HAP-1 (cell line): ENCODE measurements around the gene ECPAS.
"Not testable (repeated sequence)": the region's sequence is repeated elsewhere in the genome, so short reads cannot be mapped to it uniquely, and the experiment has no call there.

Experiments used
- DNase-seq, 2 experiments: peaks; one replicate each; pipeline ENCODE4 v3.0.0-alpha.2; 2016 to 2020; ENCODE audit warnings: low spot score in 2 of 2
- H3K27me3 ChIP-seq: fragments of 250-450 bp; sonication (Bioruptor Pico); 2 replicates; pipeline ENCODE4 v1.5.1; 2020; ENCODE audit warnings: low read depth, mild to moderate bottlenecking, moderate library complexity
- H3K36me3 ChIP-seq: fragments of 250-450 bp; sonication (Bioruptor Pico); replicated peaks from 2 replicates; pipeline ENCODE4 v1.5.1; 2020; ENCODE audit warnings: mild to moderate bottlenecking
- H3K4me1 ChIP-seq: fragments of 250-450 bp; sonication (Bioruptor Pico); 2 replicates; pipeline ENCODE4 v1.5.1; 2020; ENCODE audit warnings: mild to moderate bottlenecking
- H3K4me3 ChIP-seq: fragments of 250-450 bp; sonication (Bioruptor Pico); 2 replicates; pipeline ENCODE4 v1.5.1; 2020; ENCODE audit warnings: mild to moderate bottlenecking, moderate library complexity
- H3K9me3 ChIP-seq: fragments of 250-450 bp; sonication (Bioruptor Pico); 2 replicates; pipeline ENCODE4 v1.5.1; 2020; ENCODE audit warnings: mild to moderate bottlenecking, moderate library complexity
- in situ Hi-C: fragments of 300-500 bp; cut with MboI; formaldehyde crosslinking; loops from 3 replicates; pipeline ENCODE4 v1.14.3; 2020; ENCODE audit warnings: low sequenced_read_pairs, inconsistent platforms, mixed read lengths

The ECPAS gene

DNA sequence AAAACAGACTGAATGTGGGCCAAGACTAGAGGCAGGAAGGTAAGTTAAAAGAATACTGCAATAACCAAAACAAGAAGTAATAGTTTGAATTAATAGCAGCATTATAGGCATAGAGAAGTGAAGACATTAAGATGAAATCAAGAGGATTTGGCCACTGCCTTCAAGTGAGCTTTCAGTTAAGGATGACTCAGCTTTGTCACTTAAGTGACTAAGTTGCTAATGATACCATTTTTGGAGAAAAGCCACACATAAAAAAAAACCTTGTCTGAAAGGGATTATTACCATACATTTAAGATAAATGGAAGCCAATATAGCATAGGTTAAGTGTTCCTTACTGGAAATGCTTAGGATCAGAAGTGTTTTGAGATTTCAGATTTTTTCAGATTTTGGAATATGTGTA, 57.0 kb downstream of the ECPAS start:
- H3K4me3 ChIP-seq = no peak overlapping the region
- H3K4me1 ChIP-seq = no peaks in the 10 kb centered on the region
- peaks cover 36% of the 10 kb centered on the region for H3K36me3 ChIP-seq
- H3K27me3 ChIP-seq = no peaks in the 10 kb centered on the region
- no peak for DNase-seq
- no peaks in the 10 kb centered on the region for H3K9me3 ChIP-seq
- in situ Hi-C loops = no loop called here

DNA sequence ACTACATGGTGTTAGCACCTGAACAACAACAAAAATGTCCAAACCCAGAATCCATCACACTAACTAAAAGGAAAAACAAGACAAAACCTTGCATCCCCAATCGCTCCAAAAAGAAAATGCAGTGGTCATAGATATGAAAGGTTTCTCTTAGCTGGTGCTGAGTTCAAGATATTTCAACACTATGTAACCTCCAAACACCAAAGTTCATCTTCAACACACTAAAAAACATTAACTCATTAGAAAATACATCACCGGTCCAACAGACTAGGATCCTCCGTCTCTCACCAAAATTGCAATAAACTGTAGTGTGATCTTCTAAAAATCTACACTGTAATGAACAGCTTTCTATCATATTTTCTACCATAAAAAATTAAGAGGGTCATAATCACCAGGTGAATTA, 60.8 kb downstream of the ECPAS start:
- in situ Hi-C loops = no loop called here
- no peak overlapping the region for H3K4me3 ChIP-seq
- H3K4me1 ChIP-seq = no peaks in the 10 kb centered on the region
- no peak for DNase-seq
- H3K27me3 ChIP-seq = no peaks in the 10 kb centered on the region
- no peaks in the 10 kb centered on the region for H3K9me3 ChIP-seq
- H3K36me3 ChIP-seq = peaks cover 43% of the 10 kb centered on the region

DNA sequence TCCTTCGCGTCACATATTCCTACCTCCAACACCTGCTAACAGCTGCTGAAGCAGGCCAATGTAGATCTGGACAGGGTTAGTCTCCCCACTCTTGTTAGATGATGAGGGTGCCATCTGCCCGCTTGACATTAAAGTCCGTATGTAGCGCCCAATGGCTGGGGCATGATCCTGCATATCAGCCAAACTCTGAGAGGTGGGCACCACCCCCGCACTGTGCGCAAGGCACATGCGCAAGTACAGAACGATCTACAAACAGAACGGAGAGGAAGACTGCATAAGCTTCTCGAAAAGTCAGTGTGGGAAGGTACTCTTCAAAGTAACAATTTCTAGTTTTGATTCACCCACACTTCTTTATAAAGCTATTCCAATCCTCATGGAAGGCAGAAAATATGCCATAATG, 69.8 kb downstream of the ECPAS start:
- Histone ChIP-seq H3K36me3 (peaks cover 50% of the 10 kb centered on the region), H3K9me3 (no peaks in the 10 kb centered on the region), H3K4me1 (no peaks in the 10 kb centered on the region), H3K4me3 (no peak overlapping the region), H3K27me3 (no peaks in the 10 kb centered on the region)
- in situ Hi-C loops = no loop called here
- no peak for DNase-seq

DNA sequence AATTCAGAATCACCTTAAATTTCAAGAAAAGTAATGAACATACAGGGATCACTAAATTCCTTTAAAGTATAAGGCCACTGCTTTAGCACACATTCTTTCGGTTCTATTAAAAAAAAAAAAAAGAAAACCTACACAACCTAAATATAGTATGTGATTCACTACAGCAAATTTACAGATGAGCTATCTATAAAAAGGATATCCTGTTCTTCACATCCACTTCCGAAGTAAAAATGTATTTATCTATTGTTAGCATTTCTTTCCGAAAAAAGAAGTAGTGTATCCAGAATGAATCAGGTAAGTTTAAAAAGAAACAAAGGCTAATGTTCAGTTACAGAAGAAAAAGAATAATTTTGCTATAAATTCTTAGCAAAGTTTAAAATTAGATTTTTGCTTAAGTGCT, 70.2 kb downstream of the ECPAS start:
- DNase-seq = no peak
- H3K27me3 ChIP-seq = no peaks in the 10 kb centered on the region
- H3K36me3 ChIP-seq = peaks cover 50% of the 10 kb centered on the region
- H3K4me3 ChIP-seq = no peak overlapping the region
- no peaks in the 10 kb centered on the region for H3K4me1 ChIP-seq
- in situ Hi-C loops = no loop called here
- no peaks in the 10 kb centered on the region for H3K9me3 ChIP-seq

DNA sequence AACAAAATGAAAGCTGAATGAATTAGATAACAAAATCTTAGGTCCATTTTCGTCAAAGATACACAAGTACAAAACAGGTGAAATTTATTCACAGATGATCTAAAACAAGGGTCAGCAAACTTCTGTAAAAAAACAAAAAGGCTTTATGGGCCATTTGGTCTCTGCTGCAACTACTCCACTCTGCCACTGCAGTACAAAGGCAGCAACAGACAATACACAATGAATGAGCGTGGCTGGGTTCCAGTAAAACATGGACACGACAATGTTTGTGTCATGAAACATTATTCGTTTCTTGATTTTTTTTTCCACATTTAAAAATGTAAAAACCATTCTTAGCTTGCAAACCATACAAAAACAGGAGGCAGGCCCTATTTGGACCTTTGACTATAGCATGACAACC, 71.9 kb downstream of the ECPAS start:
- Histone ChIP-seq H3K4me3 (no peak overlapping the region), H3K9me3 (no peaks in the 10 kb centered on the region), H3K4me1 (no peaks in the 10 kb centered on the region), H3K27me3 (no peaks in the 10 kb centered on the region), H3K36me3 (peaks cover 53% of the 10 kb centered on the region)
- in situ Hi-C loops = no loop called here
- no peak for DNase-seq

DNA sequence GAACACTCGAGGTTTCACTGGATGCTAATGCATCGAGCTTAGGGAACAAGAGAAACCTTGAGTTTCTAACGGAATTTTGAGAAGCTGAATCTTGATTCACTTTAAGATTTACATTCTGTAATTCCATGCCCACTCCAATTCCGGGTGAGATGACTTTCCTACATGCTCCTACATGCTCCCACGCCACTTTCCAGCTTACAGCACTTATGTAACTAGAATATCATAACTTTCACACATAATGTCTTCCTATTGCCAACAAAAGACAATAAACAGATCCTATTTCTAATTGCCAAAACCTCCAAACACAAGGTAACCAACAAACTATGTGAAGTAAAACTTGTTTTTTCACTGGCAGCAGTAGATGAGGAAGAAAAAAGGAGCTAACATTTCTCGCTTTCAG, 72.9 kb downstream of the ECPAS start:
- H3K36me3 ChIP-seq = peaks cover 53% of the 10 kb centered on the region
- no peaks in the 10 kb centered on the region for H3K9me3 ChIP-seq
- no peak overlapping the region for H3K4me3 ChIP-seq
- no peaks in the 10 kb centered on the region for H3K27me3 ChIP-seq
- no peaks in the 10 kb centered on the region for H3K4me1 ChIP-seq
- in situ Hi-C loops = no loop called here
- no peak for DNase-seq

DNA sequence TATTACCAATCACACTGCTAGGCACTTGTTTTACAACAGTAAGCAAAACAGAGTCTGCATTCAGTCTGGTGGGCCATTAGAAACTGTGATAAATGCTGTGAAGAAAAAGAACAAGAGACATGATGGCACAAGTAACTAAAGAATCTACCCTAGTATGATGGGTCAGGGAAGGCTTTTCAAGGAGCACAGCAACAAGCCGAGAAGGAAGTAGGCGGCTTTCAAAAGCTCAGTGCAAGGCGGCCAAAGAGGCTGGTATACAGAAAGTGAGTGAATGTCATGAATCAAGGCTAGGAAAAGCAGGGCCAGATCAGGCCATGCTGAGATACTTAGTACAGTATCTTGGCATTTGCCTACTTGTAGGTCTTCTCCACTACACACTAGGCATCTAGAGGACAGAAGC, 76.4 kb downstream of the ECPAS start:
- Histone ChIP-seq H3K9me3 (no peaks in the 10 kb centered on the region), H3K36me3 (peaks cover 54% of the 10 kb centered on the region), H3K4me3 (no peak overlapping the region), H3K4me1 (no peaks in the 10 kb centered on the region), H3K27me3 (no peaks in the 10 kb centered on the region)
- in situ Hi-C loops = no loop called here
- no peak for DNase-seq

DNA sequence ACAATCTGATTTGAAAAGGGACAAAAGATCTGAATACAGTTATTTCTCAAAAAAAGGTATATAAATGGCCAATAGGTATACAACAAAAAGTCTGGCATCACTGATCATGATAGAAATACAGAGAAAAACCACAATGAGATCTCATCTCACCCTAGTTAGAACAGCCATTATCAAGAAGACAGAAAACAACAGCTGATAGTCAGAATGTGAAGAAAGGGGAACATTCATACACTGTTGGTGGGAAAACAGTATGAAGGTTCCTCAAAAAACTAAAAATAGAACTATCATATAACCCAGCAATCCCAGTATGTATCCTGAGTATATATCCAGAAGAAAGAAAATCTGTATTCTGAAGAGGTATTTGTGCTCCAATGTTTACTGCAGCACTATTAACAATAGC, 78.5 kb downstream of the ECPAS start:
- in situ Hi-C loops = no loop called here
- DNase-seq = no peak
- no peaks in the 10 kb centered on the region for H3K4me1 ChIP-seq
- H3K4me3 ChIP-seq = no peak overlapping the region
- H3K27me3 ChIP-seq = no peaks in the 10 kb centered on the region
- no peaks in the 10 kb centered on the region for H3K9me3 ChIP-seq
- H3K36me3 ChIP-seq = peaks cover 55% of the 10 kb centered on the region

DNA sequence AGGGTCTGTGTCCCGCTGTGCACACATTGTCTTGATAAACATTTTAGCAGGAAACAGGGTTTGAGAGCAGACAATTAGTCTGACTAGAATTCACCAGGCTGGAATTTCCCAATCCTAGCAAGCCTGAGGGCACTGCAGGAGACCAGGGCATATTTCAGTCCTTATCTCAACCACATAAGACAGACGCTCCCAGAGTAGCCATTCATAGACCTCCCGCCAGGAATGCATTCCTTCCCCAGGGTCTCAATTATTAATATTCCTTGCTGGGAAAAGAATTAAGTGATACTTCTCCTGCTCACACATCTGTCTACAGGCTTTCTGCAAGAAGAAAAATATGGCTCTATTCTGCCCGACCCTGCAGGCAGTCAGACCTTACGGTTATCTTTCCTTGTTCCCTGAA, 82.7 kb downstream of the ECPAS start:
- DNase-seq, in situ Hi-C loops, H3K9me3 ChIP-seq, H3K4me1 ChIP-seq, H3K4me3 ChIP-seq, H3K27me3 ChIP-seq: not testable (repeated sequence)
- H3K36me3 ChIP-seq = peaks cover 49% of the 10 kb centered on the region

DNA sequence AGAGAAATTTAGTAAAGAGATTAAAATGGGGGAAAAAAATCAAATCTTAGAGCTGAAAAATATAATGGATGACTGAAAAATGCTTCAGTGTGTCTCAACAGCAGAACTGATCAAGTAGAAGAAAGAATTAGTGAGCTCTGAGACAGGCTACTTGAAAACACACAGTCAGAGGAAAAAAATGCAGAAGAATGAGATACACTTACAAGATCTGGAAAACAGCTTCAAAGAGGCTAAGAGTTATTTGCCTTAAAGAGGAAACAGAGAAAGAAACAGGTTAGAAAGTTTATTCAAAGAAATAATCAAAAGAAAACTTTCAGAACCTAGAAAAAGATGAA, 83.7 kb downstream of the ECPAS start:
- in situ Hi-C loops = no loop called here
- H3K36me3 ChIP-seq = peaks cover 48% of the 10 kb centered on the region

DNA sequence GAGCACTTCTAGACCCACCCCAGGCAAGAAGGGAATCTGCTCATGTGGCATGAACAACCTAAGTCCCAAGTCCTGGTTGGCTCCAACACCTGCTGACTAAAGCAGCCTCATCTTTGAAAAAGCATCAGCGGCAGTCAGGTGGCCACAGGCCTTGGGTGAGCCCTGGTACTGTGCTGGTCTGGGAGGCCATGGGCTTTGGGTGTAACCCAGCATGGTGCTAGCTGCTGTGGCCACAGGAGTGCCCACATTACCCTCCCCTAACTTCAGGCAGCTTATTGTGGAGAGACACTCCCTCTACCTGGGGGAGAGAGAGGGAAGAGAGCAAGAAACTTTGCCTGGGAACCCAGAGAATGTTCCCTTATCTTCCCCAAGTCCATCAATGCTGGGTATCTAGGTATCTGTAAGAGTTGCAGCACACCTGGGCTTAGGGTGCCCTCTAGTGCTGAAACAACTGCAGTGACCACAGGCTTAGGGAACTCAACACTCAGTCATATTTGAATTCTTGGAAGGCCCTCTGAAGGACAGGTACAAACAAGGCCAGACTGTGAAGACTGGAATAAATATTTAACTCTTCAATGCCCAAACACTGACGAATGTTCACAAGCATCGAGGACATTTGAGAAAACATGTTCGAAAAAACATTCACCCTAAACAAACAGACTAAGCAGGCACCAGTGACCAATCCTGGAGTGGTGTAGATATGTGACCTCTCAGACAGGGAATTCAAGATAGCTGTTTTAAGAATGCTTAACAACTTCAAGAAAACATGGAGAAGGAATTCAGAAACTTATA, 84.2 kb downstream of the ECPAS start:
- in situ Hi-C loops = no loop called here
- no peaks in the 10 kb centered on the region for H3K27me3 ChIP-seq
- H3K9me3 ChIP-seq = no peaks in the 10 kb centered on the region
- peak; percentile 6 to 23 for DNase-seq
- no peaks in the 10 kb centered on the region for H3K4me1 ChIP-seq
- H3K4me3 ChIP-seq = no peak overlapping the region
- H3K36me3 ChIP-seq = peaks cover 52% of the 10 kb centered on the region

More for the DNA sequence above, 83.7 kb downstream of the ECPAS start:
- DNase-seq = no peak
- Histone ChIP-seq H3K27me3 (no peaks in the 10 kb centered on the region), H3K9me3 (no peaks in the 10 kb centered on the region), H3K4me1 (no peaks in the 10 kb centered on the region), H3K4me3 (no peak overlapping the region)

DNA sequence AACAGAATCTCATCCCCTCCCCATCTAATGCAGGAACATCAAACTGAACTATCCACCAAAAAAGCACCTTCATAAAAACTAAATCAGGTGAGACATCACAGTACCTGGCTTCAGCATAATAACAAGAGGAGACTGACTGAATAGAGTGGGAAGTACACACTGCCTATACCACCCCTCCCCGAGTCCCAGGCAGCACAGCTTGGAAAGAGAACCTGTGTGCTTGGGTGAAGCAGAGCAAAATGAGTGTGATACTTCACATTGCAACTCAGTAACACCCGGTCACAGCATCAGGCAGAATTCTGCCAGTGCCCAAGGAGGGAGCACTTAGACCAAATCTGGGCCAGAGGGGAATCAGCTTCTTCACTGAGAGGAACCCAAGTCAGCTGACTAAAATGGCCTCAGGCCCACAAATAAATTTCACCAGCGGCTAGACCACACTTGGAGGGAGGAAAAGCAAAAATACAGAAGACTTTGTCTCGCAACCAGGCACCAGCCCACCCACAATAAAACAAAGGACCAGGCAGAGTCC, 84.9 kb downstream of the ECPAS start:
- Histone ChIP-seq H3K27me3 (no peaks in the 10 kb centered on the region), H3K9me3 (no peaks in the 10 kb centered on the region), H3K4me3 (no peak overlapping the region), H3K4me1 (no peaks in the 10 kb centered on the region), H3K36me3 (peaks cover 51% of the 10 kb centered on the region)
- in situ Hi-C loops = no loop called here
- DNase-seq = no peak

DNA sequence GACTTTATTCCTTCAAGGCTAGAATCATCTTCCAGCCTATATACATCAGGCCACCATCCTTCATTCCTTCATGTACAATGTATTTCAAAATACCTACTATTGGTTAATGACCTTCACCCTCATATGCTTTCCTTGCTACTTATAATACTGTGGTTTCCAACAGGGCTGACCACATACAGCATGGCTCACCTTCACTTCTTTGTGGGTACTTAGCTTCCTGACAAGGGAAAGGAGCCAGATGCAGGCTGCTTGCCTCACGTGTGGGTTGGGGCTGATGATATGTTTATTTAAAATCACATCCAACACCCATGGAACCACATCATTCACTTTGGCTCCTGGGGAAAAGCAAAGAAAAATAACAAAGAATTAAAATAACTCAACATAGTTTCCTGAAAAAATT, 90.2 kb downstream of the ECPAS start:
- H3K27me3 ChIP-seq = no peaks in the 10 kb centered on the region
- no peaks in the 10 kb centered on the region for H3K9me3 ChIP-seq
- DNase-seq = no peak
- H3K4me1 ChIP-seq = no peaks in the 10 kb centered on the region
- H3K36me3 ChIP-seq = peaks cover 63% of the 10 kb centered on the region
- in situ Hi-C loops = no loop called here
- no peak overlapping the region for H3K4me3 ChIP-seq

DNA sequence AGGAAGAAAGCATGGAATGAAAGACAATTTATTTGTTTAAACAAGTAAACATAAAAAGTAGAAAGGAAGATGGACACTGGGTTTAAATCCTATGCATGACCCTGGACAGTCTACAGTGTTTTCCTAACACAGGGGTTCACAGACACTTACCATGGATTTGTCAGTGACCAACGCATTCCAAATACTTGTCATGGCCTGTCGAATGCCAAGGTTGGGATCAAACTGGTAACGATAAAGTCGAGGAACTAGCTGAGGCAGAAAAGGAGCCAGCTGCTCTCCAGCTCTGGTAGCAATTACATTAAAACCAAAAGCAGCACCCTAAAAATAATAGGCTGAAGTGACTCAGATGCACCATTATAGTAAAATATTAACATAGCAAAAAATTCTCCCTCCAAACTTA, 94.8 kb downstream of the ECPAS start:
- in situ Hi-C loops = no loop called here
- H3K4me1 ChIP-seq = no peaks in the 10 kb centered on the region
- H3K9me3 ChIP-seq = no peaks in the 10 kb centered on the region
- no peak overlapping the region for H3K4me3 ChIP-seq
- no peak for DNase-seq
- H3K27me3 ChIP-seq = no peaks in the 10 kb centered on the region
- peaks cover 60% of the 10 kb centered on the region for H3K36me3 ChIP-seq

DNA sequence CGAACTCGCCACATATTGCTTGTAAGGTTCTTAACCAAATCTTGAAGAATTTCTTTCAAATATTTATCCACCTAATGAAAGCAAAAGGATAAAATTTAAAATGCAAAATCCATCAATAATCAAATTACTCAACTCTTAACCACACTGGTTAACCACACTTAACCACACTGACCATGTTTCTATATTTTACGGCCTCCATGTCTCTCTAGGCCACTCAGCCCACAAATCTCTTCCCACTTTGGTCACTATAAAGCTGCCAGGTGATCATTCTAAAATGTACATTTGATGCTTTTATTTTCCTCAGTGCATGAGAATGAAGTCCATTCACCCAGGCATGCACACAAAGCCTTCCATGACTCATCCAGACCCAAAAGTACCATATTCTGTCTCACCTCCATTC, 97.8 kb downstream of the ECPAS start:
- no peaks in the 10 kb centered on the region for H3K4me1 ChIP-seq
- no peak overlapping the region for H3K4me3 ChIP-seq
- in situ Hi-C loops = no loop called here
- no peaks in the 10 kb centered on the region for H3K9me3 ChIP-seq
- no peaks in the 10 kb centered on the region for H3K27me3 ChIP-seq
- peaks cover 63% of the 10 kb centered on the region for H3K36me3 ChIP-seq
- DNase-seq = no peak
